HG03565 (cell line): ENCODE results near the gene ISCU.
"Not testable (repeated sequence)": the region's sequence is repeated elsewhere in the genome, so short reads cannot be mapped to it uniquely, and the experiment has no call there.

ENCODE experiments used
- ATAC-seq: cut with Tn5 transposase; IDR thresholded peaks from one replicate; pipeline ENCODE4 v1.9.1; 2021; ENCODE audit warnings: mild to moderate bottlenecking, moderate library complexity; ENCODE audit not compliant: unreplicated experiment

Gene ISCU

GRCh38 chr12:108616359-108616758 is 54.0 kb downstream of the ISCU start:
- ATAC-seq: no peak

- ATAC-seq: peak; percentile 73
Measured at GRCh38 chr12:108616941-108617858, 54.8 kb downstream of the ISCU start.

DNA sequence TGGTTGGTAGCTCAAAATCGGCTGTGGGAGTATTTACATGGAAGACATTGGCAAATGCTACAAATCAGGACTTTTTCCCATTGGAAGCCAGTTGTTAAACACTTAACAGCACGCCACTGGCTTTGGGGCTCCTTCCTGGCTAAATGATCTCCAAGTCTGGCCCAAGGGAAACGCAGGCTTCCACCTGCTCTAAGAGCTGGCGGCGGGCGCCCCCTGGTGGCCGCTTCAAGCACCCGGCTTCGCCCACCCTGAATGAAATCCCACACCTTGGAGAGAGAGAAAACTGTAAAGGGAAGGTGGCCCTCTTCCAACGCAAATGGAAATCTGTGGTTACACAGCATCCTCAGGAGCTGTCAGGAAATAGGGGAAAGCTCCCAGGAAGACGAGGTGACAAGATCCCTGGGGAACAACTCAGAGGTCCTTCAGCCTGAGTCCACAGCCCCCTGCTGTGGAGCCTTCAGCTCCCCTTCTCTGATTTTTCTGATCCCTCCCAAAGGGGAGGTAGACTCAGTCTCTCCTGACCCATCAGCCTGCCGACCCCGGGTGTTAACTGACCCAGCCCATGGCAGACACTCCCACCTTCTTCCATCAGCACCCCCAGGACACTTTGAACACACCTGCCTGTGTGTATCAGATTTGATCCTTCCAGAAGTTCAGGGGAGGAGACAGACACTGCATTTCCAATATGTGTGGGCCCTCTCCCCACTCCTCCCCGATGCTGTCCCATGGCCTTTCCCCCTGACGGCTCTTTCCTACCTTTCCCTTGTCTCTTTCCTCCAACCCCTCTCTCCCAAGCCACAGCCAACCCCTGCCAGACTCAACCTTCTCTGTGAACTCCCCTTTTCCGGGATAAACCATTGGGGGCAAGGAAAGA is 55.9 kb downstream of the ISCU start:
- peak; percentile 40 for ATAC-seq

- not testable (repeated sequence) for ATAC-seq
Measured at GRCh38 chr12:108618953-108619274, 56.5 kb downstream of the ISCU start.
